Measurements from ENCODE around the gene OCEL1. TPM values are rescaled to one million over a fixed set of nuclear protein-coding genes. Genes with fewer than 3 reads are reported as not detected.

OCEL1 gene
- total RNA-seq, 1 experiment from 2014 or later: 25.7 TPM

DNA sequence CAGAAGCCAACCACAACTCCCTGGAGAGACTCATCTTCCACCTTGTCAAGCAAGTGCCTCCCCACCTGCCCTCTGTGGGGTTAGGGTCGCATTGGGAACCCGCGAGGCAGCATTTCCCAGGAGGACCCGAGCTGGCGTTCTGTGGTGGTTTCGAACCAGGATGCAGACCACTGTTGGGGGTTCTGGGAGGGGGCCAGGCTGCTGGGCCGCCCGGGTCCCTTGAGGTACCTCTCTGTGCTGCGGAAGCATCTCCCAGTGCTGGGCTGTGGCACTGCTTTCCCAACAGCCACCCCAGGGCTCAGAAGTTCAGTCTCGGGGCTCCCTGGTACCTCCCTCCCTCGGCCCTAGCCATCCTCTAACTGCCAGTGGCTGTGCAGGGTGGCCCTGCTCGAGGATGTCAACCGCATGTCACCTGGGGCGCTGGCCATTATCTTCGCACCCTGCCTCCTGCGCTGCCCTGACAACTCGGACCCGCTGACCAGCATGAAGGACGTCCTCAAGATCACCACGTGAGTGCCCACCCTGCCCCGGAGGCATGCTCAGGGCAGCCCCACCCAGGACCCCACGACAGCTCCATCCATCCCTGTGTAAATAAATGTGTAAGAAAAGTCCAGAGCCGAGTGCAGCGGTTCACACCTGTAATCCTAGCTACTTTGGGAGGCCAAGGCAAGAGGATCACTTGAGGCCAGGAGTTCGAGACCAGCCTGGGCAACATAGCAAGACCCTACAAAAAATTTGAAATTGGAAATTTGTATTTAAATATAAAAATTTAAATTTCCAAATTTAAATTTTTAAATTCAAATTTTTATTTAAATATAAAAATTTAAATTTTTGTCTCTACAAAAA, 19.1 kb upstream of the OCEL1 start:
- no peak overlapping the region for H2BK5ac ChIP-seq (ENCODE audit: insufficient read length, low read length)
- no peak overlapping the region for H2BK20ac ChIP-seq (ENCODE audit: low read depth, low read length, poor library complexity, severe bottlenecking)
- no peak overlapping the region for H4K5ac ChIP-seq (ENCODE audit: insufficient read length, low read depth, low read length)
- WGBS (ENCODE audit: extremely low coverage, insufficient read length, low lambda C conversion rate): no CpG with 5 or more reads among the region's 25 CpGs
- H3K18ac ChIP-seq (ENCODE audit: insufficient read length, low read depth, low read length): no peak overlapping the region
- H2BK15ac ChIP-seq (ENCODE audit: low read depth, low read length): no peak overlapping the region
- no peaks in the 10 kb centered on the region for H3K4me1 ChIP-seq (ENCODE audit: insufficient read depth, low read length)
- H3K4me1 Mint-ChIP-seq: peaks cover 6 to 15% of the 10 kb centered on the region in 2 experiments
- H3K23ac ChIP-seq (ENCODE audit: insufficient read length, low read depth, low read length): no peak overlapping the region
- H3K27me3 Mint-ChIP-seq (ENCODE audit: low read depth): no peaks in the 10 kb centered on the region
- H3K9me3 Mint-ChIP-seq: no peaks in the 10 kb centered on the region
- no peaks in the 10 kb centered on the region for H3K79me1 ChIP-seq (ENCODE audit: insufficient read depth, low read depth, low read length, poor library complexity, severe bottlenecking)
- H3K27ac ChIP-seq (ENCODE audit: insufficient read length, low read depth, low read length): no peak overlapping the region
- H3K4ac ChIP-seq (ENCODE audit: low read depth, low read length): no peak overlapping the region
- H4K8ac ChIP-seq (replicated peaks; ENCODE audit: insufficient read length, low read depth, low read length): no peak overlapping the region
- no peaks in the 10 kb centered on the region for H3K23me2 ChIP-seq (ENCODE audit: insufficient read length, low read depth, low read length, poor library complexity, severe bottlenecking)
- TF ChIP-seq, protein P1, sequence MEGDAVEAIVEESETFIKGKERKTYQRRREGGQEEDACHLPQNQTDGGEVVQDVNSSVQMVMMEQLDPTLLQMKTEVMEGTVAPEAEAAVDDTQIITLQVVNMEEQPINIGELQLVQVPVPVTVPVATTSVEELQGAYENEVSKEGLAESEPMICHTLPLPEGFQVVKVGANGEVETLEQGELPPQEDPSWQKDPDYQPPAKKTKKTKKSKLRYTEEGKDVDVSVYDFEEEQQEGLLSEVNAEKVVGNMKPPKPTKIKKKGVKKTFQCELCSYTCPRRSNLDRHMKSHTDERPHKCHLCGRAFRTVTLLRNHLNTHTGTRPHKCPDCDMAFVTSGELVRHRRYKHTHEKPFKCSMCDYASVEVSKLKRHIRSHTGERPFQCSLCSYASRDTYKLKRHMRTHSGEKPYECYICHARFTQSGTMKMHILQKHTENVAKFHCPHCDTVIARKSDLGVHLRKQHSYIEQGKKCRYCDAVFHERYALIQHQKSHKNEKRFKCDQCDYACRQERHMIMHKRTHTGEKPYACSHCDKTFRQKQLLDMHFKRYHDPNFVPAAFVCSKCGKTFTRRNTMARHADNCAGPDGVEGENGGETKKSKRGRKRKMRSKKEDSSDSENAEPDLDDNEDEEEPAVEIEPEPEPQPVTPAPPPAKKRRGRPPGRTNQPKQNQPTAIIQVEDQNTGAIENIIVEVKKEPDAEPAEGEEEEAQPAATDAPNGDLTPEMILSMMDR (conservative IDR thresholded peaks at IDR 0.05): no peak
- no peaks in the 10 kb centered on the region for H3K9me3 ChIP-seq (ENCODE audit: control insufficient read depth, low read depth, low read length)
- H3K14ac ChIP-seq (ENCODE audit: insufficient read depth, low read length): no peak overlapping the region
- no peak overlapping the region for H2AK5ac ChIP-seq (ENCODE audit: insufficient read length, low read length)
- H3K9ac ChIP-seq (ENCODE audit: extremely low read depth, insufficient read length, low read length): no peak overlapping the region
- peaks cover 30 to 60% (median 33%) of the 10 kb centered on the region in 3 experiments for H3K36me3 Mint-ChIP-seq (ENCODE audit: insufficient read depth in 1 of 3, low read depth in 3 of 3)
- no peak overlapping the region for H2BK120ac ChIP-seq (ENCODE audit: low read depth, low read length, poor library complexity, severe bottlenecking)
- no peak overlapping the region for H2AFZ ChIP-seq (ENCODE audit: low read length)
- H3T11ph ChIP-seq (ENCODE audit: low read length): no peak overlapping the region
- peaks cover 2% of the 10 kb centered on the region for H4K20me1 ChIP-seq (ENCODE audit: control insufficient read depth, insufficient read depth, insufficient read length)
- no peak for DNase-seq
- H3K4me3 Mint-ChIP-seq: peak overlapping the region in 1 of 2 experiments; percentile 64; a peak in 1 of 5 replicates
- H3K56ac ChIP-seq (ENCODE audit: insufficient read length, low read depth, low read length): no peak overlapping the region
- H3K79me2 ChIP-seq (ENCODE audit: insufficient read depth, low read length): no peaks in the 10 kb centered on the region
- H3K27ac Mint-ChIP-seq: no peak overlapping the region
- H4K91ac ChIP-seq (ENCODE audit: insufficient read length, low read depth, low read length): no peak overlapping the region
- no peaks in the 10 kb centered on the region for H3K27me3 ChIP-seq (ENCODE audit: insufficient read depth, low read length)
- no peak overlapping the region for H3K4me2 ChIP-seq (ENCODE audit: insufficient read depth, insufficient read length, low read length)
- no peak overlapping the region for H2BK12ac ChIP-seq (ENCODE audit: insufficient read length, low read depth, low read length)

Measured in H9 (cell line).